Thyroid gland (tissue), 4 donors: ENCODE results near the gene IGF2BP1.

Experiments used
- CTCF ChIP-seq, 6 experiments: fragments of 200-600 bp in 3 of 6; fragments of 450-650 bp in 3 of 6; sonication (generic) in 3 of 6; IDR thresholded peaks; one replicate each; pipeline ENCODE4 v1.5.1; 2016 to 2019; ENCODE audit warnings: antibody characterized with exemption in 6 of 6, mild to moderate bottlenecking in 2 of 6, inconsistent platforms in 1 of 6, moderate library complexity in 1 of 6
- POLR2A ChIP-seq, 2 donors: fragments of 450-650 bp; IDR thresholded peaks; one replicate each; pipeline ENCODE4 v1.6.1; 2017; ENCODE audit warnings: antibody characterized with exemption in 2 of 2, mild to moderate bottlenecking in 2 of 2, moderate library complexity in 1 of 2

GRCh38 chr17:49005140-49005539 is 8.0 kb downstream of the IGF2BP1 start:
- TF ChIP-seq CTCF (IDR thresholded peaks at IDR 0.05) (no peak), POLR2A (IDR thresholded peaks at IDR 0.05) (no peak)
